OCI-LY1 (cell line): ENCODE measurements around the gene FYB2.

Experiments used
- CTCF ChIP-seq: fragments of 200-600 bp; sonication (generic), shearing (Covaris generic); IDR thresholded peaks from 2 replicates; pipeline ENCODE4 v1.5.1; 2017; ENCODE audit warnings: mild to moderate bottlenecking, antibody characterized with exemption, low read length, moderate library complexity, mixed read lengths
- EZH2 ChIP-seq: fragments of 200-600 bp; sonication (generic), shearing (Covaris generic); IDR thresholded peaks from 2 replicates; pipeline ENCODE4 v1.8.0; 2017; ENCODE audit warnings: borderline replicate concordance, mixed run types, mild to moderate bottlenecking, antibody characterized with exemption, low read length, moderate library complexity, mixed read lengths

- TF ChIP-seq CTCF (no peak), EZH2 (no peak)
Measured at GRCh38 chr1:56710646-56711045, 108.6 kb downstream of the FYB2 start.
